ENCODE results near the gene TOP1. TPM values are rescaled to one million over a fixed set of nuclear protein-coding genes. Genes with fewer than 3 reads are reported as not detected.
"Not testable (repeated sequence)": the region's sequence is repeated elsewhere in the genome, so short reads cannot be mapped to it uniquely, and the experiment has no call there.

Gene TOP1
- total RNA-seq, 1 donor from 2014 or later: 118 TPM

GRCh38 chr20:41098703-41099250 lies 70.2 kb downstream of the TOP1 start:
- peaks cover 79% of the 10 kb centered on the region for H3K36me3 Mint-ChIP-seq (ENCODE audit: low read depth)
- H3K4me3 Mint-ChIP-seq (ENCODE audit: low read depth): no peak overlapping the region
- intact Hi-C loops (cut with micrococcal nuclease): no loop called here
- H3K9me3 Mint-ChIP-seq: no peaks in the 10 kb centered on the region
- no peak overlapping the region for H3K27ac Mint-ChIP-seq
- peaks cover 9% of the 10 kb centered on the region for H3K4me1 Mint-ChIP-seq (ENCODE audit: low read depth)
- no peak for DNase-seq (ENCODE audit: low spot score)
- H3K27me3 Mint-ChIP-seq (ENCODE audit: low read depth): no peaks in the 10 kb centered on the region

GRCh38 chr20:41100001-41100480 lies 71.4 kb downstream of the TOP1 start:
- H3K9me3 Mint-ChIP-seq: no peaks in the 10 kb centered on the region
- intact Hi-C loops (cut with micrococcal nuclease): no loop called here
- DNase-seq (ENCODE audit: low spot score): no peak
- no peaks in the 10 kb centered on the region for H3K27me3 Mint-ChIP-seq (ENCODE audit: low read depth)
- peaks cover 5% of the 10 kb centered on the region for H3K4me1 Mint-ChIP-seq (ENCODE audit: low read depth)
- H3K4me3 Mint-ChIP-seq (ENCODE audit: low read depth): no peak overlapping the region
- no peak overlapping the region for H3K27ac Mint-ChIP-seq
- peaks cover 85% of the 10 kb centered on the region for H3K36me3 Mint-ChIP-seq (ENCODE audit: low read depth)

GRCh38 chr20:41101660-41102059 lies 73.0 kb downstream of the TOP1 start:
- intact Hi-C loops (cut with micrococcal nuclease): no loop called here
- Mint-ChIP-seq H3K27me3 (ENCODE audit: low read depth) (no peaks in the 10 kb centered on the region), H3K27ac (no peak overlapping the region), H3K4me3 (ENCODE audit: low read depth) (no peak overlapping the region), H3K4me1 (ENCODE audit: low read depth) (no peaks in the 10 kb centered on the region), H3K9me3 (no peaks in the 10 kb centered on the region), H3K36me3 (ENCODE audit: low read depth) (peaks cover 87% of the 10 kb centered on the region)
- DNase-seq (ENCODE audit: low spot score): no peak

- peaks cover 76% of the 10 kb centered on the region for H3K36me3 Mint-ChIP-seq (ENCODE audit: low read depth)
- H3K27ac Mint-ChIP-seq: no peak overlapping the region
- intact Hi-C loops (cut with micrococcal nuclease): no loop called here
- no peak for DNase-seq (ENCODE audit: low spot score)
- H3K27me3 Mint-ChIP-seq (ENCODE audit: low read depth): no peaks in the 10 kb centered on the region
- no peaks in the 10 kb centered on the region for H3K9me3 Mint-ChIP-seq
- peaks cover 2% of the 10 kb centered on the region for H3K4me1 Mint-ChIP-seq (ENCODE audit: low read depth)
- no peak overlapping the region for H3K4me3 Mint-ChIP-seq (ENCODE audit: low read depth)
Measured at GRCh38 chr20:41108531-41108930, 79.9 kb downstream of the TOP1 start.

GRCh38 chr20:41110012-41110411 lies 81.4 kb downstream of the TOP1 start:
- no peaks in the 10 kb centered on the region for H3K27me3 Mint-ChIP-seq (ENCODE audit: low read depth)
- H3K4me3 Mint-ChIP-seq (ENCODE audit: low read depth): no peak overlapping the region
- intact Hi-C loops (cut with micrococcal nuclease): no loop called here
- peaks cover 72% of the 10 kb centered on the region for H3K36me3 Mint-ChIP-seq (ENCODE audit: low read depth)
- H3K9me3 Mint-ChIP-seq: no peaks in the 10 kb centered on the region
- no peak for DNase-seq (ENCODE audit: low spot score)
- H3K4me1 Mint-ChIP-seq (ENCODE audit: low read depth): peaks cover 2% of the 10 kb centered on the region
- no peak overlapping the region for H3K27ac Mint-ChIP-seq

- Mint-ChIP-seq H3K9me3 (no peaks in the 10 kb centered on the region), H3K36me3 (ENCODE audit: low read depth) (peaks cover 74% of the 10 kb centered on the region), H3K4me1 (ENCODE audit: low read depth) (peaks cover 2% of the 10 kb centered on the region), H3K4me3 (ENCODE audit: low read depth) (no peak overlapping the region), H3K27me3 (ENCODE audit: low read depth) (no peaks in the 10 kb centered on the region), H3K27ac (peak overlapping the region; percentile 6)
- no peak for DNase-seq (ENCODE audit: low spot score)
- intact Hi-C loops (cut with micrococcal nuclease): no loop called here
Measured at GRCh38 chr20:41110930-41111577, 82.4 kb downstream of the TOP1 start.

- Mint-ChIP-seq H3K4me1 (ENCODE audit: low read depth) (peaks cover 2% of the 10 kb centered on the region), H3K36me3 (ENCODE audit: low read depth) (peaks cover 76% of the 10 kb centered on the region), H3K27ac (no peak overlapping the region), H3K9me3 (no peaks in the 10 kb centered on the region), H3K27me3 (ENCODE audit: low read depth) (no peaks in the 10 kb centered on the region), H3K4me3 (ENCODE audit: low read depth) (no peak overlapping the region)
- no peak for DNase-seq (ENCODE audit: low spot score)
- intact Hi-C loops (cut with micrococcal nuclease): no loop called here
Measured at GRCh38 chr20:41111578-41111951, 82.9 kb downstream of the TOP1 start.

GRCh38 chr20:41116282-41116956 lies 87.8 kb downstream of the TOP1 start:
- Mint-ChIP-seq H3K27ac (no peak overlapping the region), H3K36me3 (ENCODE audit: low read depth) (peaks cover 82% of the 10 kb centered on the region), H3K4me3 (ENCODE audit: low read depth) (no peak overlapping the region), H3K9me3 (no peaks in the 10 kb centered on the region), H3K27me3 (ENCODE audit: low read depth) (no peaks in the 10 kb centered on the region), H3K4me1 (ENCODE audit: low read depth) (peaks cover 21% of the 10 kb centered on the region)
- intact Hi-C loops (cut with micrococcal nuclease): no loop called here
- no peak for DNase-seq (ENCODE audit: low spot score)

- H3K9me3 Mint-ChIP-seq; H3K27ac Mint-ChIP-seq; intact Hi-C loops (cut with micrococcal nuclease); H3K4me3 Mint-ChIP-seq (ENCODE audit: low read depth); DNase-seq (ENCODE audit: low spot score); H3K27me3 Mint-ChIP-seq (ENCODE audit: low read depth): not testable (repeated sequence)
- Mint-ChIP-seq H3K4me1 (ENCODE audit: low read depth) (peaks cover 24% of the 10 kb centered on the region), H3K36me3 (ENCODE audit: low read depth) (peaks cover 82% of the 10 kb centered on the region)
Measured at GRCh38 chr20:41118159-41118558, 89.5 kb downstream of the TOP1 start.

GRCh38 chr20:41118632-41119031 lies 90.0 kb downstream of the TOP1 start:
- Mint-ChIP-seq H3K4me1 (ENCODE audit: low read depth) (peaks cover 24% of the 10 kb centered on the region), H3K9me3 (no peaks in the 10 kb centered on the region), H3K4me3 (ENCODE audit: low read depth) (no peak overlapping the region), H3K36me3 (ENCODE audit: low read depth) (peaks cover 84% of the 10 kb centered on the region), H3K27me3 (ENCODE audit: low read depth) (no peaks in the 10 kb centered on the region), H3K27ac (no peak overlapping the region)
- DNase-seq (ENCODE audit: low spot score): no peak
- intact Hi-C loops (cut with micrococcal nuclease): no loop called here

GRCh38 chr20:41119614-41120561 lies 91.3 kb downstream of the TOP1 start:
- no peak for DNase-seq (ENCODE audit: low spot score)
- H3K27ac Mint-ChIP-seq: peak overlapping the region; percentile 35
- no peaks in the 10 kb centered on the region for H3K27me3 Mint-ChIP-seq (ENCODE audit: low read depth)
- intact Hi-C loops (cut with micrococcal nuclease): no loop called here
- H3K9me3 Mint-ChIP-seq: no peaks in the 10 kb centered on the region
- H3K4me1 Mint-ChIP-seq (ENCODE audit: low read depth): peaks cover 24% of the 10 kb centered on the region
- peaks cover 84% of the 10 kb centered on the region for H3K36me3 Mint-ChIP-seq (ENCODE audit: low read depth)
- no peak overlapping the region for H3K4me3 Mint-ChIP-seq (ENCODE audit: low read depth)

GRCh38 chr20:41121399-41121798 lies 92.8 kb downstream of the TOP1 start:
- peaks cover 84% of the 10 kb centered on the region for H3K36me3 Mint-ChIP-seq (ENCODE audit: low read depth)
- H3K4me3 Mint-ChIP-seq (ENCODE audit: low read depth): no peak overlapping the region
- H3K27ac Mint-ChIP-seq: peak overlapping the region; percentile 33
- intact Hi-C loops (cut with micrococcal nuclease): no loop called here
- no peak for DNase-seq (ENCODE audit: low spot score)
- H3K4me1 Mint-ChIP-seq (ENCODE audit: low read depth): peaks cover 24% of the 10 kb centered on the region
- no peaks in the 10 kb centered on the region for H3K9me3 Mint-ChIP-seq
- no peaks in the 10 kb centered on the region for H3K27me3 Mint-ChIP-seq (ENCODE audit: low read depth)

Data from activated T-helper 2 cell treated with anti-CD3 and anti-CD28 coated beads, Interferon-gamma antibody, Interleukin-2, Interleukin-4, amounts not matched to agents 10 μg/mL and 5 μg/mL and 100 μg/mL, durations not matched to agents 14 hours and 24 hours and 36 hours (primary cell).